GM12878 (cell line): ENCODE results near the gene MOCS1. TPM values are rescaled to one million over a fixed set of nuclear protein-coding genes. Genes with fewer than 3 reads are reported as not detected.

Experiments used
- ATAC-seq: fragments of 200-7000 bp; cut with Tn5 transposase; 3 replicates; pipeline ENCODE4 v1.9.1; 2020; ENCODE audit warnings: mild to moderate bottlenecking, moderate library complexity
- BruUV-seq: library from RNA; stranded (reverse); fragments of 400-500 nt; replicated peaks from 2 replicates; lab custom pipeline; 2021; lab: Mats Ljungman, UMichigan
- CTCF ChIA-PET: fragments of 300-600 bp; sonication (Branson Sonifier 250); formaldehyde crosslinking; extraction: SDS; loops from one replicate; lab custom pipeline; 2021; ENCODE audit warnings: inconsistent platforms; lab: Yijun Ruan, JAX
- POLR2A ChIA-PET: fragments of 350-600 bp; formaldehyde crosslinking; extraction: SDS; loops from one replicate; lab custom pipeline; 2021; ENCODE audit warnings: inconsistent platforms; lab: Charles Lee
- RAD21 ChIA-PET: fragments of 300-600 bp; sonication (Branson Sonifier 250); formaldehyde crosslinking; loops from one replicate; lab custom pipeline; 2023; ENCODE audit warnings: antibody characterized with exemption; ENCODE audit not compliant: unreplicated experiment; lab: Charles Lee
- SMC1A ChIA-PET: fragments of 300-600 bp; sonication (Branson Sonifier 250); formaldehyde crosslinking; loops from one replicate; lab custom pipeline; 2023; ENCODE audit not compliant: unreplicated experiment, uncharacterized antibody; lab: Charles Lee
- DNase-seq: peaks from one replicate; pipeline ENCODE4 v3.0.0-alpha.2; 2011; ENCODE audit warnings: low read depth, low spot score
- FAIRE-seq: peaks from 3 replicates; lab custom pipeline; 2011; peaks lifted over from hg19 to GRCh38; lab: Jason Lieb, UNC
- H2AFZ ChIP-seq: 2 replicates; pipeline ENCODE4 v1.6.0; 2011; ENCODE audit warnings: low read depth, low read length, control low read depth; ENCODE audit not compliant: control insufficient read depth
- H3K27ac ChIP-seq: 2 replicates; pipeline ENCODE4 v1.5.1; 2011; ENCODE audit warnings: control low read depth; ENCODE audit not compliant: control insufficient read depth, insufficient read depth
- H3K27me3 ChIP-seq, 2 experiments: replicated peaks in 1 of 2; 2 replicates each; pipeline versions ENCODE4 v1.6.0 to v1.6.1; 2011; ENCODE audit warnings: low read length in 1 of 2; ENCODE audit not compliant: control insufficient read depth in 2 of 2, insufficient read depth in 2 of 2
- H3K36me3 ChIP-seq, 2 experiments: 2 replicates each; pipeline ENCODE4 v1.5.1; 2011; ENCODE audit warnings: low read length in 1 of 2; ENCODE audit not compliant: control insufficient read depth in 2 of 2, insufficient read depth in 2 of 2
- H3K4me1 ChIP-seq: 2 replicates; pipeline ENCODE4 v1.6.1; 2011; ENCODE audit warnings: mild to moderate bottlenecking, low read length, moderate library complexity, mixed read lengths; ENCODE audit not compliant: control insufficient read depth, insufficient read depth
- H3K4me2 ChIP-seq: 2 replicates; pipeline ENCODE4 v1.6.0; 2011; ENCODE audit warnings: control low read depth; ENCODE audit not compliant: control insufficient read depth, insufficient read depth
- H3K4me3 ChIP-seq: fragments of 200-600 bp; sonication (generic); 2 replicates; pipeline ENCODE4 v1.5.1; 2016
- H3K79me2 ChIP-seq: 2 replicates; pipeline ENCODE4 v1.6.0; 2011; ENCODE audit warnings: low read length; ENCODE audit not compliant: control insufficient read depth, insufficient read depth
- H3K9ac ChIP-seq: 2 replicates; pipeline ENCODE4 v1.8.0; 2011; ENCODE audit warnings: low read length, control low read depth, mixed read lengths; ENCODE audit not compliant: control insufficient read depth, insufficient read depth
- H3K9me3 ChIP-seq: replicated peaks from 3 replicates; pipeline ENCODE4 v1.5.1; 2011; ENCODE audit warnings: mild to moderate bottlenecking, low read length; ENCODE audit not compliant: control insufficient read depth, insufficient read depth
- H4K20me1 ChIP-seq: 2 replicates; pipeline ENCODE4 v1.6.0; 2011; ENCODE audit not compliant: control insufficient read depth, insufficient read depth
- CREB1 ChIP-seq: IDR thresholded peaks from 2 replicates; pipeline ENCODE4 v1.6.1; 2012; ENCODE audit warnings: low read depth, mild to moderate bottlenecking, inconsistent platforms
- CREM ChIP-seq: IDR thresholded peaks from 2 replicates; pipeline ENCODE4 v1.6.1; 2014; ENCODE audit warnings: antibody characterized with exemption, low read depth
- EGR1 ChIP-seq, 2 experiments: IDR thresholded peaks; 1 replicate in 1 of 2; 2 replicates in 1 of 2; pipeline ENCODE4 v1.6.1; 2011 to 2012; ENCODE audit warnings: low read depth in 2 of 2, low read length in 2 of 2, borderline replicate concordance in 1 of 2, mild to moderate bottlenecking in 1 of 2, moderate library complexity in 1 of 2
- HDAC6 ChIP-seq: fragments of 200-600 bp; sonication (generic); IDR thresholded peaks from one replicate; pipeline ENCODE4 v1.8.0; 2017; ENCODE audit warnings: antibody characterized with exemption; ENCODE audit not compliant: unreplicated experiment
- IKZF1 ChIP-seq: fragments of 450-650 bp; conservative IDR thresholded peaks from 2 replicates; pipeline ENCODE4 v1.6.1; 2017; ENCODE audit warnings: antibody characterized with exemption, mild to moderate bottlenecking
- JUNB ChIP-seq: IDR thresholded peaks from 2 replicates; pipeline ENCODE4 v1.6.1; 2016; ENCODE audit warnings: antibody characterized with exemption, mild to moderate bottlenecking
- NR2C1 ChIP-seq: fragments of 450-650 bp; IDR thresholded peaks from 2 replicates; pipeline ENCODE4 v1.6.1; 2017; ENCODE audit warnings: antibody characterized with exemption, mild to moderate bottlenecking, moderate library complexity
- POLR2AphosphoS2 ChIP-seq: IDR thresholded peaks from 2 replicates; pipeline ENCODE4 v1.6.1; 2011; ENCODE audit warnings: low read depth, mild to moderate bottlenecking, low read length, improper control_type of control experiment, moderate library complexity
- RBBP5 ChIP-seq: fragments of 200-600 bp; sonication (generic); conservative IDR thresholded peaks from 2 replicates; pipeline ENCODE4 v1.6.1; 2016
- SPI1 ChIP-seq: IDR thresholded peaks from 2 replicates; pipeline ENCODE4 v1.6.1; 2011; ENCODE audit warnings: low read depth, mild to moderate bottlenecking, low read length, moderate library complexity, borderline replicate concordance; ENCODE audit not compliant: insufficient read depth
- SREBF1 ChIP-seq: IDR thresholded peaks from 2 replicates; pipeline ENCODE4 v1.6.1; 2012; ENCODE audit warnings: mild to moderate bottlenecking, low read length
- SUZ12 ChIP-seq: fragments of 200-600 bp; sonication (generic); IDR thresholded peaks from one replicate; pipeline ENCODE4 v1.6.1; 2018; ENCODE audit warnings: antibody characterized with exemption, mild to moderate bottlenecking; ENCODE audit not compliant: unreplicated experiment
- YY1 ChIP-seq: IDR thresholded peaks from 2 replicates; pipeline ENCODE4 v1.6.1; 2011; ENCODE audit warnings: low read depth, mild to moderate bottlenecking, low read length
- ZBTB4 ChIP-seq: fragments of 450-650 bp; formaldehyde crosslinking; IDR thresholded peaks from 2 replicates; pipeline ENCODE4 v1.4.0; 2022; ENCODE audit warnings: mild to moderate bottlenecking, moderate library complexity
- ZNF217 ChIP-seq: fragments of 450-650 bp; IDR thresholded peaks from 2 replicates; pipeline ENCODE4 v1.6.1; 2017; ENCODE audit warnings: antibody characterized with exemption, mild to moderate bottlenecking
- ZNF274 ChIP-seq: IDR thresholded peaks from one replicate; pipeline ENCODE4 v1.8.0; 2011; ENCODE audit not compliant: insufficient read length, insufficient read depth
- WGBS: methylation state at CpG from one replicate; pipeline ENCODE4 v1.1.6; 2016; ENCODE audit warnings: low lambda C conversion rate; ENCODE audit not compliant: insufficient replicate concordance, insufficient coverage; ENCODE audit errors: missing lambda C conversion rate; 5-methylcytosine and 5-hydroxymethylcytosine counted together
- in situ Hi-C: fragments of 300-500 bp; cut with MboI; formaldehyde crosslinking; loops from 9 replicates; pipeline ENCODE4 v1.14.3; 2018; ENCODE audit warnings: mixed read lengths
- intact Hi-C: fragments of 100-400 bp; cut with micrococcal nuclease; formaldehyde crosslinking; loops from one replicate; pipeline ENCODE4 v1.14.2; 2022; ENCODE audit not compliant: unreplicated experiment
- polyA plus RNA-seq, 11 experiments: library from polyadenylated mRNA; depleted of rRNA in 4 of 11; unstranded in 6 of 11; stranded (reverse) in 5 of 11; fragments of >200 nt; fragmentation: Nextera tagmentation in 4 of 11; fragmentation: Illumina TruSeq in 1 of 11; extraction: Ambion mirVana in 4 of 11; extraction: Trizol in 1 of 11; gene quantifications; 1 replicate in 1 of 11; 2 replicates in 10 of 11; pipeline versions ENCODE4 v1.2.1 to v1.2.3, GENCODE V29; 2011 to 2016; ENCODE audit warnings: inconsistent platforms in 2 of 11, missing spikeins in 2 of 11, low read depth in 1 of 11
- total RNA-seq, 4 experiments: library from RNA; depleted of rRNA in 3 of 4; stranded (reverse); fragments of >200 nt in 3 of 4; fragmentation: Illumina TruSeq in 1 of 4; extraction: Trizol in 1 of 4; gene quantifications; 2 replicates each; pipeline versions ENCODE4 v1.2.1 to v1.2.3, GENCODE V29; 2013 to 2021

Gene MOCS1
- total and polyA plus RNA-seq, 10 of the 15 experiments (the other 5 are each of a cell fraction or from before 2014, with no cell fraction given), result 0.02 to 5.4 (median 0.16) TPM; not detected in 2

GRCh38 chr6:39901670-39902069 lies 32.6 kb downstream of the MOCS1 start:
- TF ChIP-seq SREBF1, result no peak
- no peak for TF ChIP-seq NR2C1
- TF ChIP-seq EGR1 (IDR thresholded peaks at IDR 0.05; ENCODE audit: borderline replicate concordance in 1 of 2, low read depth in 2 of 2, low read length in 2 of 2), result no peak
- TF ChIP-seq CREB1, result no peak
- TF ChIP-seq ZNF217, result no peak
- TF ChIP-seq POLR2AphosphoS2, result no peak
- no peak for TF ChIP-seq IKZF1
- TF ChIP-seq YY1, result no peak
- no peak for TF ChIP-seq ZNF274
- no peak for TF ChIP-seq ZBTB4 (CRISPR knock-in tag)
- no peak for TF ChIP-seq SUZ12
- no peak for TF ChIP-seq SPI1
- TF ChIP-seq JUNB, result no peak
- no peak for TF ChIP-seq RBBP5
- TF ChIP-seq HDAC6, result no peak
- no peak for TF ChIP-seq CREM

More at GRCh38 chr6:39901670-39902069, 32.6 kb downstream of the MOCS1 start:
- H3K9me3 ChIP-seq, result no peaks in the 10 kb centered on the region
- no peak for ATAC-seq
- H3K27ac ChIP-seq, result no peak overlapping the region
- intact Hi-C loops (no loop called here), in situ Hi-C loops (no loop called here)
- no peak overlapping the region for H3K4me2 ChIP-seq
- no peaks in the 10 kb centered on the region for H3K79me2 ChIP-seq
- no peak for FAIRE-seq
- H3K4me1 ChIP-seq, result no peaks in the 10 kb centered on the region
- ChIA-PET RAD21 (no interaction called here), CTCF (no interaction called here), SMC1A (no interaction called here), POLR2A (no interaction called here)
- H3K36me3 ChIP-seq, result no peaks in the 10 kb centered on the region
- BruUV-seq, result no TSS peak
- no peaks in the 10 kb centered on the region for H4K20me1 ChIP-seq
- H3K27me3 ChIP-seq, result peaks cover 0 to 1% of the 10 kb centered on the region in 2 experiments; a peak in 1 of 4 replicates
- no peak overlapping the region for H3K4me3 ChIP-seq
- no peak for DNase-seq
- H3K9ac ChIP-seq, result no peak overlapping the region
- 50% methylated on average over 19 of the region's 19 CpGs for WGBS
- no peak overlapping the region for H2AFZ ChIP-seq
